ENCODE measurements around the gene PHTF2. TPM values are rescaled to one million over a fixed set of nuclear protein-coding genes. Genes with fewer than 3 reads are reported as not detected.

Gene PHTF2
- polyA plus RNA-seq, 1 of the 3 experiments (the other 2 are of a cell fraction) = 21.2 TPM

DNA sequence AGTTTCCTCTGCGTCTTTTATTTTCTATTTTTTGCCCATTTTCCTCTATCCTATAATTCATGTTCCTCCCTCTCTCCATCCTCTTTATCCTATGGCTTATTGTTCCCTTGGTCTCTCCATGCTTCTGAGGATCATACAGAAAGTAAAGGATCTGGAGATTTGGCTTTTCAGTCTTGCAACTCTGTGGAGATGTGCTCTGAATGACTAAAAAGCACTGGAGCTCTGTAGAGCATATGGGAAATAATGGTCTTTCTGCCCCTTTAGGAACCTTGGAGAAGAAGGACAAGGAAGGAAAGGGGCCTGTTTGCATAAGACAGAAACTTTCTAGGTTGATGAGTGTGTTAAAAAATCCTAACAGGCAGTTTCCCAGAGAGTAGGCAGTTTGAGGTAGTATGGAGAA lies 120.1 kb downstream of the PHTF2 start (continued):
- TF ChIP-seq, protein P1, sequence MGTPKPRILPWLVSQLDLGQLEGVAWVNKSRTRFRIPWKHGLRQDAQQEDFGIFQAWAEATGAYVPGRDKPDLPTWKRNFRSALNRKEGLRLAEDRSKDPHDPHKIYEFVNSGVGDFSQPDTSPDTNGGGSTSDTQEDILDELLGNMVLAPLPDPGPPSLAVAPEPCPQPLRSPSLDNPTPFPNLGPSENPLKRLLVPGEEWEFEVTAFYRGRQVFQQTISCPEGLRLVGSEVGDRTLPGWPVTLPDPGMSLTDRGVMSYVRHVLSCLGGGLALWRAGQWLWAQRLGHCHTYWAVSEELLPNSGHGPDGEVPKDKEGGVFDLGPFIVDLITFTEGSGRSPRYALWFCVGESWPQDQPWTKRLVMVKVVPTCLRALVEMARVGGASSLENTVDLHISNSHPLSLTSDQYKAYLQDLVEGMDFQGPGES (IDR thresholded peaks at IDR 0.05; ENCODE audit: low read depth, low read length) = no peak
- no peak for TF ChIP-seq TAF1 (IDR thresholded peaks at IDR 0.05; ENCODE audit: borderline replicate concordance, low read depth, low read length)
- TF ChIP-seq FOXM1 (IDR thresholded peaks at IDR 0.05; ENCODE audit: low read depth) = no peak
- TF ChIP-seq, protein P2, sequence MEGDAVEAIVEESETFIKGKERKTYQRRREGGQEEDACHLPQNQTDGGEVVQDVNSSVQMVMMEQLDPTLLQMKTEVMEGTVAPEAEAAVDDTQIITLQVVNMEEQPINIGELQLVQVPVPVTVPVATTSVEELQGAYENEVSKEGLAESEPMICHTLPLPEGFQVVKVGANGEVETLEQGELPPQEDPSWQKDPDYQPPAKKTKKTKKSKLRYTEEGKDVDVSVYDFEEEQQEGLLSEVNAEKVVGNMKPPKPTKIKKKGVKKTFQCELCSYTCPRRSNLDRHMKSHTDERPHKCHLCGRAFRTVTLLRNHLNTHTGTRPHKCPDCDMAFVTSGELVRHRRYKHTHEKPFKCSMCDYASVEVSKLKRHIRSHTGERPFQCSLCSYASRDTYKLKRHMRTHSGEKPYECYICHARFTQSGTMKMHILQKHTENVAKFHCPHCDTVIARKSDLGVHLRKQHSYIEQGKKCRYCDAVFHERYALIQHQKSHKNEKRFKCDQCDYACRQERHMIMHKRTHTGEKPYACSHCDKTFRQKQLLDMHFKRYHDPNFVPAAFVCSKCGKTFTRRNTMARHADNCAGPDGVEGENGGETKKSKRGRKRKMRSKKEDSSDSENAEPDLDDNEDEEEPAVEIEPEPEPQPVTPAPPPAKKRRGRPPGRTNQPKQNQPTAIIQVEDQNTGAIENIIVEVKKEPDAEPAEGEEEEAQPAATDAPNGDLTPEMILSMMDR (IDR thresholded peaks at IDR 0.05) = no peak
- TF ChIP-seq FOSL2 (IDR thresholded peaks at IDR 0.05; ENCODE audit: borderline replicate concordance, low read depth) = no peak
- no peak for TF ChIP-seq GABPA (IDR thresholded peaks at IDR 0.05; ENCODE audit: low read depth)
- TF ChIP-seq, protein P3, sequence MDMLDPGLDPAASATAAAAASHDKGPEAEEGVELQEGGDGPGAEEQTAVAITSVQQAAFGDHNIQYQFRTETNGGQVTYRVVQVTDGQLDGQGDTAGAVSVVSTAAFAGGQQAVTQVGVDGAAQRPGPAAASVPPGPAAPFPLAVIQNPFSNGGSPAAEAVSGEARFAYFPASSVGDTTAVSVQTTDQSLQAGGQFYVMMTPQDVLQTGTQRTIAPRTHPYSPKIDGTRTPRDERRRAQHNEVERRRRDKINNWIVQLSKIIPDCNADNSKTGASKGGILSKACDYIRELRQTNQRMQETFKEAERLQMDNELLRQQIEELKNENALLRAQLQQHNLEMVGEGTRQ (IDR thresholded peaks at IDR 0.05; ENCODE audit: borderline replicate concordance, low read depth, low read length) = no peak
- TF ChIP-seq RCOR1 (IDR thresholded peaks at IDR 0.05; ENCODE audit: low read length) = no peak
- no peak for TF ChIP-seq EZH2phosphoT487 (IDR thresholded peaks at IDR 0.05; ENCODE audit: borderline replicate concordance, low read depth)
- no peak for TF ChIP-seq PBX3 (IDR thresholded peaks at IDR 0.05)
- no peak for TF ChIP-seq FOXJ3 (CRISPR knock-in tag; IDR thresholded peaks at IDR 0.05)

- no peak for TF ChIP-seq NRF1 (IDR thresholded peaks at IDR 0.05; ENCODE audit: low read depth, low read length)
- no peak for TF ChIP-seq YY1 (IDR thresholded peaks at IDR 0.05; ENCODE audit: low read depth)
- TF ChIP-seq EZH2phosphoT487 (IDR thresholded peaks at IDR 0.05; ENCODE audit: borderline replicate concordance, low read depth) = no peak
- TF ChIP-seq, protein P4, sequence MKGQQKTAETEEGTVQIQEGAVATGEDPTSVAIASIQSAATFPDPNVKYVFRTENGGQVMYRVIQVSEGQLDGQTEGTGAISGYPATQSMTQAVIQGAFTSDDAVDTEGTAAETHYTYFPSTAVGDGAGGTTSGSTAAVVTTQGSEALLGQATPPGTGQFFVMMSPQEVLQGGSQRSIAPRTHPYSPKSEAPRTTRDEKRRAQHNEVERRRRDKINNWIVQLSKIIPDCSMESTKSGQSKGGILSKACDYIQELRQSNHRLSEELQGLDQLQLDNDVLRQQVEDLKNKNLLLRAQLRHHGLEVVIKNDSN (IDR thresholded peaks at IDR 0.05; ENCODE audit: borderline replicate concordance, low read depth) = no peak
- TF ChIP-seq, protein P1 (IDR thresholded peaks at IDR 0.05; ENCODE audit: low read depth, low read length) = no peak
- TF ChIP-seq, protein P5, sequence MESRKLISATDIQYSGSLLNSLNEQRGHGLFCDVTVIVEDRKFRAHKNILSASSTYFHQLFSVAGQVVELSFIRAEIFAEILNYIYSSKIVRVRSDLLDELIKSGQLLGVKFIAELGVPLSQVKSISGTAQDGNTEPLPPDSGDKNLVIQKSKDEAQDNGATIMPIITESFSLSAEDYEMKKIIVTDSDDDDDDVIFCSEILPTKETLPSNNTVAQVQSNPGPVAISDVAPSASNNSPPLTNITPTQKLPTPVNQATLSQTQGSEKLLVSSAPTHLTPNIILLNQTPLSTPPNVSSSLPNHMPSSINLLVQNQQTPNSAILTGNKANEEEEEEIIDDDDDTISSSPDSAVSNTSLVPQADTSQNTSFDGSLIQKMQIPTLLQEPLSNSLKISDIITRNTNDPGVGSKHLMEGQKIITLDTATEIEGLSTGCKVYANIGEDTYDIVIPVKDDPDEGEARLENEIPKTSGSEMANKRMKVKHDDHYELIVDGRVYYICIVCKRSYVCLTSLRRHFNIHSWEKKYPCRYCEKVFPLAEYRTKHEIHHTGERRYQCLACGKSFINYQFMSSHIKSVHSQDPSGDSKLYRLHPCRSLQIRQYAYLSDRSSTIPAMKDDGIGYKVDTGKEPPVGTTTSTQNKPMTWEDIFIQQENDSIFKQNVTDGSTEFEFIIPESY (IDR thresholded peaks at IDR 0.05; ENCODE audit: borderline replicate concordance, low read depth) = no peak
- TF ChIP-seq FOXM1 (IDR thresholded peaks at IDR 0.05; ENCODE audit: low read depth) = no peak
- no peak for TF ChIP-seq SMC3 (IDR thresholded peaks at IDR 0.05; ENCODE audit: low read depth, low read length)
- no peaks in the 10 kb centered on the region for H3K9me2 ChIP-seq
- WGBS (ENCODE audit: low lambda C conversion rate) = 97% methylated on average over 2 of the region's 2 CpGs
- no peaks in the 10 kb centered on the region for H3K27me3 ChIP-seq (ENCODE audit: insufficient read depth)
- H3K4me3 ChIP-seq (ENCODE audit: low read depth in 2 of 2, low read length in 1 of 2) = no peak overlapping the region
- H3K9me3 ChIP-seq = no peaks in the 10 kb centered on the region
- no peak overlapping the region for H3K9ac ChIP-seq
- H3K4me2 ChIP-seq = no peak overlapping the region
- CTCF ChIA-PET = interaction anchor here (0.6 to 2.0 kb wide), 7 partner anchors 9 to 271 kb away, joined by 3 to 6 read pairs (median 4); no protein-coding TSS in a partner anchor
- peaks cover 8 to 19% of the 10 kb centered on the region in 2 experiments for H3K36me3 ChIP-seq (replicated peaks in 1 of 2; ENCODE audit: control insufficient read depth in 1 of 2, insufficient read depth in 2 of 2, low read length in 1 of 2)
- H4K20me1 ChIP-seq (ENCODE audit: insufficient read depth) = no peaks in the 10 kb centered on the region
- peaks cover 11% of the 10 kb centered on the region for H3F3A ChIP-seq (replicated peaks; ENCODE audit: insufficient read depth)
- H3K79me2 ChIP-seq (ENCODE audit: insufficient read depth) = no peaks in the 10 kb centered on the region
- H2AFZ ChIP-seq (ENCODE audit: low read depth) = no peak overlapping the region
- H3K27ac ChIP-seq (ENCODE audit: low read depth in 2 of 2, low read length in 1 of 2) = no peak overlapping the region
- POLR2A ChIA-PET = no interaction called here
- H3K4me1 ChIP-seq (ENCODE audit: control insufficient read depth in 1 of 2, insufficient read depth in 2 of 2, low read depth in 1 of 2, low read length in 1 of 2) = no peaks in the 10 kb centered on the region
- no peak for DNase-seq
Measured at GRCh38 chr7:77923419-77923818, 124.8 kb downstream of the PHTF2 start.
